ENCODE data around the gene CPA1.

- TF ChIP-seq RCOR1 (IDR thresholded peaks at IDR 0.05; ENCODE audit: insufficient replicate concordance, low read length) (no peak), MAFK (IDR thresholded peaks at IDR 0.05; ENCODE audit: low read depth, low read length) (no peak), POLR2A (IDR thresholded peaks at IDR 0.05; ENCODE audit: low read depth, low read length) (no peak), CTCF (conservative IDR thresholded peaks at IDR 0.05; ENCODE audit: low read depth, low read length) (no peak), SMC3 (IDR thresholded peaks at IDR 0.05; ENCODE audit: low read depth, low read length) (no peak), USF2 (IDR thresholded peaks at IDR 0.05; ENCODE audit: low read depth, low read length) (no peak)
Observed at GRCh38 chr7:130419658-130420057, 39.4 kb downstream of the CPA1 start.

Data from IMR-90 (cell line).